Right cardiac atrium (tissue), 5 donors: Measurements from ENCODE around the gene FAM107B. TPM values are rescaled to one million over a fixed set of nuclear protein-coding genes. Genes with fewer than 3 reads are reported as not detected.

Source experiments
- ATAC-seq, 2 donors: fragments of 200-7000 bp; cut with Tn5 transposase; one replicate each; pipeline versions ENCODE4 v1.8.0 to v1.9.1; 2020; ENCODE audit warnings: moderate library complexity in 2 of 2, mild to moderate bottlenecking in 1 of 2
- DNase-seq, 3 donors: peaks; one replicate each; pipeline ENCODE4 v3.0.0-alpha.2; 2020
- H3K27ac ChIP-seq: one replicate; pipeline ENCODE4 v1.5.1; 2013; ENCODE audit warnings: mild to moderate bottlenecking, low read length, control low read depth, moderate library complexity
- H3K27me3 ChIP-seq: one replicate; pipeline ENCODE4 v1.6.1; 2013; ENCODE audit not compliant: control insufficient read depth, insufficient read depth
- H3K4me1 ChIP-seq: one replicate; pipeline ENCODE4 v1.6.1; 2013; ENCODE audit warnings: low read length; ENCODE audit not compliant: control insufficient read depth, insufficient read depth
- H3K4me3 ChIP-seq: one replicate; pipeline ENCODE4 v1.5.1; 2013; ENCODE audit warnings: low read length, control low read depth
- H3K9me3 ChIP-seq: one replicate; pipeline ENCODE4 v1.6.1; 2013; ENCODE audit warnings: low read length; ENCODE audit not compliant: control insufficient read depth
- WGBS: extraction: QIAGEN DNeasy Blood & Tissue Kit; methylation state at CpG from one replicate; pipeline ENCODE4 v1.1.7; 2013; 5-methylcytosine and 5-hydroxymethylcytosine counted together
- intact Hi-C, 4 donors: fragments of 100-400 bp; cut with DNase I; formaldehyde crosslinking; loops; one replicate each; pipeline versions ENCODE4 v1.11.0 to v1.14.0; 2022 to 2023
- polyA plus RNA-seq: library from polyadenylated mRNA; stranded (reverse); fragments of 200-250 nt; gene quantifications from one replicate; pipeline ENCODE4 v1.2.3, GENCODE V29; 2013
- total RNA-seq, 4 donors: library from RNA; stranded (reverse); fragmentation: NEBNext Ultra II Directional; extraction: Animal tissue kit (Norgen Biotek cat#: 25700); gene quantifications; one replicate each; pipeline ENCODE4 v1.2.1, GENCODE V29; 2021
- donor health status: healthy with polysubstance abuse.
- donor health status: DM: no; HTN: yes; CAD: no.
- donor health status: DM: no; HTN: no; CAD: no.
- donor health status: DM: no; HTN: yes; CAD: no; lungs with severe emphysema.
- donor health status: DM: yes; HTN: yes; CAD: no.

Gene FAM107B
- total and polyA plus RNA-seq, 5 donors = 4.3 to 18.7 (median 8.0) TPM

DNA sequence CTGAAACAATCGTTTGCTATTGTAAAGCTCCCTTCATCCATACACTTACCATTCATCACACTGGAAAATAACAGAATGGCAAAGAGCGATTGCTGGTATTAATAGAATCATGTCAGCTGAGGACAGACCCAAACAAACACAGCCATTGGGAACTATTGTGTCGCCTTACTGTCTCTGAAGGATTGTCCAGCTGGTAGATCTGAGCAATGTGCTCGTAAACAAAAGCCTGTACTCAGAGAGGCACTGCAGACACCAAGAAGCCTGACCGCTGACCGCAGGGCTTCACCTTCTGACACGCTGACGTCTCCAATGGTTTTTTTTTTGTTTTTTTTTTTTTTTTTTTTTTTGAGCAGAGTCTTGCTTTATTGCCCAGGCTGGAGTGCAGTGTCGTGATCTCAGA is 292.9 kb downstream of the FAM107B start:
- H3K9me3 ChIP-seq = no peaks in the 10 kb centered on the region
- intact Hi-C loops = no loop called here
- no peak overlapping the region for H3K27ac ChIP-seq
- no peaks in the 10 kb centered on the region for H3K27me3 ChIP-seq
- ATAC-seq = no peak
- H3K4me1 ChIP-seq = no peaks in the 10 kb centered on the region
- no peak for DNase-seq
- no peak overlapping the region for H3K4me3 ChIP-seq
- WGBS = 75% methylated on average over 9 of the region's 9 CpGs

- Histone ChIP-seq H3K4me1 (no peaks in the 10 kb centered on the region), H3K27ac (no peak overlapping the region), H3K27me3 (no peaks in the 10 kb centered on the region), H3K9me3 (no peaks in the 10 kb centered on the region), H3K4me3 (no peak overlapping the region)
- DNase-seq = no peak
- ATAC-seq = no peak
- 85% methylated on average over 4 of the region's 4 CpGs for WGBS
- intact Hi-C loops = no loop called here
Measured at GRCh38 chr10:14481014-14481413, 293.7 kb downstream of the FAM107B start.

GRCh38 chr10:14478604-14479003 is 296.1 kb downstream of the FAM107B start:
- H3K4me3 ChIP-seq = no peak overlapping the region
- H3K9me3 ChIP-seq = no peaks in the 10 kb centered on the region
- no peak overlapping the region for H3K27ac ChIP-seq
- H3K27me3 ChIP-seq = no peaks in the 10 kb centered on the region
- ATAC-seq = peak; percentile 60 to 76
- no peaks in the 10 kb centered on the region for H3K4me1 ChIP-seq
- WGBS = 23% methylated on average over 3 of the region's 3 CpGs
- intact Hi-C loops = loop anchor here (2.0 to 10.0 kb wide), 4 partner anchors 281 to 691 kb away; no protein-coding TSS in a partner anchor
- peak; percentile 63 to 87 (median 79) for DNase-seq

- 55% methylated on average over 7 of the region's 7 CpGs for WGBS
- Histone ChIP-seq H3K4me3 (no peak overlapping the region), H3K4me1 (no peaks in the 10 kb centered on the region), H3K27ac (no peak overlapping the region), H3K27me3 (no peaks in the 10 kb centered on the region), H3K9me3 (no peaks in the 10 kb centered on the region)
- intact Hi-C loops = loop anchor here (2.0 to 10.0 kb wide), 4 partner anchors 281 to 691 kb away; no protein-coding TSS in a partner anchor
- DNase-seq (no peak), ATAC-seq (no peak)
Measured at GRCh38 chr10:14478201-14478600, 296.5 kb downstream of the FAM107B start.

DNA sequence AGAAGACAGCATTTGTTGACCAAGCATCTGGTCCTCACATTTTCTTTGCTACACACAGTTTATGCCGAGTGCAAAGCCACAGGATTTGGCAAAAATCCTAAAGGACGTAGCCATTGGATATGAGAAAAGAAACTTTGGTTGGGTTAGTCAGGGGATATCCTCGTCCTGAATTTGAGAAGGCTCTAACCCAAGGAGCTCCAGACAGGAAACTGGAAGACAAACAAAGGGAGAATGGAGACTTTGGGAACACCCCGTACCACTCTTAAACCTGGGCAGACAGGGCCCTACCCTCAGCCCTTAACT is 297.3 kb downstream of the FAM107B start:
- no peak for DNase-seq
- H3K4me3 ChIP-seq = no peak overlapping the region
- 45% methylated on average over 4 of the region's 4 CpGs for WGBS
- no peaks in the 10 kb centered on the region for H3K9me3 ChIP-seq
- no peaks in the 10 kb centered on the region for H3K4me1 ChIP-seq
- no peak for ATAC-seq
- H3K27ac ChIP-seq = no peak overlapping the region
- no peaks in the 10 kb centered on the region for H3K27me3 ChIP-seq
- intact Hi-C loops = loop anchor here in 3 of 4 donors (5.0 to 10.0 kb wide), 3 partner anchors 280 to 690 kb away; no protein-coding TSS in a partner anchor

DNA sequence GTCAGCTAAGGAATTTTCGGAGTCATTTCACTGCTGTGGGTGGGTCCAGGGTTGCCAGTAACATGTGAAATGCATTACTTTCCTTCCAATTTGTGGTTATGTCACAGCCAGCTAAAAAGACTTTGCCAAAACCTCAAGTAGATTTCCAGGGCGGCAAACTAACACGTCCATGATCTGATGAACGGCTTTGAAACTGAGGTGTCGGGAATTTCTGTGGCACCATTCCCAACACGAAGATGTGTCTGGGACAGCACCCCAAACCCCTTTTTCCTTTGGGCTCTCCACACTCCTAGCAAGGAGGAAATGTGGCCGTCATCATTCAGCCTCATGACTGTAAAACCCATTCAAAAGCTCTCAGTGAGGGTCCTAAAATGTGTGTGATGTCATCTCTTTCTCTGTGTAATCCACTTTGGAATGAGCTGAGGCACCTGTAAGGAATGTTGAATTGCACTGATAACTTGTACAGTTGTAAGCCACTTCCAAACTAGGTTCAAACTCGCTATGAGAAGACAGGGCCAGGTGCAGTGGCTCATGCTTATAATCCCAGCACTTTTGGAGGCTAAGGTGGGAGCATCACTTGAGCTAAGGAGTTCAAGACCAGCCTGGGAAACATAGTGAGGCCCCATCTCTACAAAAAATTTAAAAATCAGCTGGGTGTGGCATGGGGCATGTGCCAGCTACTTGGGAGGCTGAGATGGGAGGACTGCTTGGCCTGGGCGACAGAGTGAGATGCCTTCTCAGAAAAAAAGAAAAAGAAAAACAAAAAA is 297.9 kb downstream of the FAM107B start:
- Histone ChIP-seq H3K27me3 (no peaks in the 10 kb centered on the region), H3K4me3 (no peak overlapping the region), H3K27ac (no peak overlapping the region), H3K9me3 (no peaks in the 10 kb centered on the region), H3K4me1 (no peaks in the 10 kb centered on the region)
- no peak for DNase-seq
- intact Hi-C loops = loop anchor here in 3 of 4 donors (5.0 to 10.0 kb wide), 3 partner anchors 280 to 690 kb away; no protein-coding TSS in a partner anchor
- no peak for ATAC-seq
- whole genome bisulfite sequencing = 77% methylated on average over 9 of the region's 9 CpGs

GRCh38 chr10:14476006-14476405 is 298.7 kb downstream of the FAM107B start:
- Histone ChIP-seq H3K4me3 (no peak overlapping the region), H3K27me3 (no peaks in the 10 kb centered on the region), H3K27ac (no peak overlapping the region), H3K9me3 (no peaks in the 10 kb centered on the region), H3K4me1 (no peaks in the 10 kb centered on the region)
- intact Hi-C loops = loop anchor here in 3 of 4 donors (5.0 to 10.0 kb wide), 3 partner anchors 279 to 689 kb away; no protein-coding TSS in a partner anchor
- 83% methylated on average over 5 of the region's 5 CpGs for WGBS
- no peak for ATAC-seq
- no peak for DNase-seq

GRCh38 chr10:14474656-14475055 is 300.0 kb downstream of the FAM107B start:
- Histone ChIP-seq H3K4me3 (no peak overlapping the region), H3K9me3 (no peaks in the 10 kb centered on the region), H3K27ac (no peak overlapping the region), H3K27me3 (no peaks in the 10 kb centered on the region), H3K4me1 (no peaks in the 10 kb centered on the region)
- WGBS = 68% methylated on average over 3 of the region's 3 CpGs
- ATAC-seq = no peak
- no peak for DNase-seq
- intact Hi-C loops = loop anchor here in 3 of 4 donors (5.0 to 10.0 kb wide), 3 partner anchors 277 to 687 kb away; no protein-coding TSS in a partner anchor

DNA sequence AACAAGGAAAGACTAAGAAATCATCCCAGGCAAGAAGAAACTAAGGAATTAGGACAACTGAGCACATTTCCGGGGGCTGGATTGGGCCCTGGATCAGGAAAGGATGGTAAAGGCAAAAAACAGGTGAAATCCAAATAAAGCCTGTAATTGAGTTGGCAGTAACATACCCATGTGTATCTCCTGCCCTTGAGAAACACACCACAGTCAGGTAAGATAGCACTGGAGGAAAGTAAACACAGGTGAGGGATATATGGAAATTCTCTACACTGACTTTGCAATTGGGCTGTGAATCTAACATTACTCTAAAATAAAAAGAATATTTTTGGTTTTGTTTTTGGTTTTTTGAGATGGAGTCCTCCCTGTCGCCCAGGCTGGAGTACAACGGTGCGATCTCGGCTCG is 303.8 kb downstream of the FAM107B start:
- intact Hi-C loops = loop anchor here in 1 of 4 donors (10.0 kb wide), 1 partner anchor 276 kb away; no protein-coding TSS in a partner anchor

GRCh38 chr10:14468726-14469125 is 306.0 kb downstream of the FAM107B start:
- Histone ChIP-seq H3K27me3 (no peaks in the 10 kb centered on the region), H3K4me1 (no peaks in the 10 kb centered on the region), H3K4me3 (no peak overlapping the region), H3K9me3 (no peaks in the 10 kb centered on the region), H3K27ac (no peak overlapping the region)
- no peak for ATAC-seq
- 57% methylated on average over 3 of the region's 3 CpGs for WGBS
- DNase-seq = no peak
- intact Hi-C loops = no loop called here

More for the DNA sequence above, 303.8 kb downstream of the FAM107B start:
- DNase-seq (no peak), ATAC-seq (no peak)
- no peaks in the 10 kb centered on the region for H3K4me1 ChIP-seq
- H3K9me3 ChIP-seq = no peaks in the 10 kb centered on the region
- no peaks in the 10 kb centered on the region for H3K27me3 ChIP-seq
- 96% methylated on average over 6 of the region's 6 CpGs for WGBS
- H3K4me3 ChIP-seq = no peak overlapping the region
- H3K27ac ChIP-seq = no peak overlapping the region
